GM18517 (cell line): ENCODE data around the gene ITGB3.

Experiments used
- ATAC-seq: cut with Tn5 transposase; IDR thresholded peaks from one replicate; pipeline ENCODE4 v1.9.1; 2021; ENCODE audit warnings: mild to moderate bottlenecking, moderate library complexity; ENCODE audit not compliant: unreplicated experiment

The ITGB3 gene

DNA sequence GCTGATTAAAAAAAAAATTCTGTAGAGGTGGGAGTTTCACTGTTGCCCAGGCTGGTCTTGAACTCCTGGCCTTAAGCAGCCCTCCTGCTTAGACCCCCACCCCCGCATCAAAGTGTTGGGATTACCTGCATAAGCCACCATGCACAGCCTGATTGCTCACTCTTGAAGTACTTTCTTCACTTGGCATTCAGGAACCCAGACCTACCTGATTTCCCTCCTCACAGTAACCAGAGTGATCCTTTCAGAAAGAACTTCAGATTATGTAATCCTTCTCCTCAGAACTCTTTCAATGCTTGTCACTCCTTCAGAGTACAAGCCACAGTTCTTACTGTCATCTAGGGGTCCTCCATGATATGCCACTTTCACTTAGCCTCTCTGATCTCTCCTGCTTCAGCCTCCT lies 71.5 kb downstream of the ITGB3 start:
- ATAC-seq: no peak

DNA sequence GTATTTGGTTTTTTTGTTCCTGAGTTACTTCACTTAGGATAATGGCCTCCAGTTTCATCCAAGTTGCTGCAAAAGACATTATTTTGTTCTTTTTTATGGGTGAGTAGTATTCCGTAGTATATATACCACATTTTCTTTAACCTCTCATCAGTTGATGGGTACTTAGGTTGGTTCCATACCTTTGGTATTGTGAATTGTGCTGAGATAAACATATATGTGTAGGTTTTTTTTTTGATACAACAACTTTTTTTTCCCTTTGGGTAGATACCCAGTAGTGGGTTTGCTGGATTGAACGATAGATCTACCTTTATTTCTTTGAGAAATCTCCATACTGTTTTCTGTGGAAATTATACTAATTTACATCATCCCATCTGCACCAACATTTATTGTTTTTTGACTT lies 76.9 kb downstream of the ITGB3 start:
- no peak for ATAC-seq

DNA sequence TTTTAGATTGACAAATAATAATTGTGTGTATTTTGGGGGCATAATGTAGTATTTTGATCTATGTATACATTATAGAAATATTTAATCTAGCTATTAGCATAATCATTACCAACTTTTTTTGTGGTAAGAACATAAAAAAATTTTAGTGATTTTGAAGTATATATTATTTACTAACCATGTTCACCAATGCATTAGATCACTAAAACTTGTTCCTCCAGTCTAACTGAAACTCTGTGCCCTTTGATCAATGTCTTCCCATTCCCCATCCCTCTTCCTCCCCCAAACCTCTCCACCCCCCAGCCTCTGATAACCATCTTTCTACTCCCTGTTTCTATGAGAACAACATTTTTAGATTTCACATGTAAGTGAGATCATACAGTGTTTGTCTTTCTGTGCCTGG lies 78.7 kb downstream of the ITGB3 start:
- ATAC-seq: no peak

DNA sequence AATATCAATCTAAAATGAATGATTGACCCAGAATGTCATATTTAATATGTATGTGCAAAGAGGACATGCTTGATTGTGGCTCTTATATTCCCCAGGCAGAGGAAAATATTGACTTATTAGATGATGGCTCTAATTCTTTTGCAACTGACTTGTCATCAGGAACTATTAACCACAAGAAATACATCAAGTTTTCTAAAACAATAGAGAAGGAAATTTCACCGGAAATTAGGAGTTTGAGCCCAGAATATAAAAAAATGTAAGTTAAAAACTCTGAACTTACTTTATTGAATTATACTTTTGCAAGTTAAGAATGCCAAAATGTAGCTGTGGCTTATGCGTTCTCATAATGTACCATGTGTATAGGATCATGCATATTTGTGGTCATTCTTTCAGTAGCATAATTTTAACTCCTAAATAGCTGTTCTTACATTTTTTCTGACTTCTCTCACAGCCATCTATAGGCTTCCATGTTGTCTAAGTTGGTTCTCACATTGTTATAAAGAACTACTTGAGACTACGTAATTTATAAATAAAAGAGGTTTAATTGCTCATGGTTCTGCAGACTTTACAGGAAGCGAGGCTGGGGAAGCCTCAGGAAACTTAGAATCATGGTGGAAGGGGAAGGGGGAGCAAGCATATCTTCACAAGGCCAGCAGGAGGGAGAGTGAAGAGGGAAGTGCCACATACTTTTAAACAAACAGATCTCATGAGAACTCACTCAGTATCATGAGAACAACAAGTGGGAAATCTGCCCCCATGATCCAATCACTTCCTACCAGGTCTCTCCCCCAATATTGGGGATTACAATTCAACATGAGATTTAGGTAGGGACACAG lies 81.7 kb downstream of the ITGB3 start:
- no peak for ATAC-seq

DNA sequence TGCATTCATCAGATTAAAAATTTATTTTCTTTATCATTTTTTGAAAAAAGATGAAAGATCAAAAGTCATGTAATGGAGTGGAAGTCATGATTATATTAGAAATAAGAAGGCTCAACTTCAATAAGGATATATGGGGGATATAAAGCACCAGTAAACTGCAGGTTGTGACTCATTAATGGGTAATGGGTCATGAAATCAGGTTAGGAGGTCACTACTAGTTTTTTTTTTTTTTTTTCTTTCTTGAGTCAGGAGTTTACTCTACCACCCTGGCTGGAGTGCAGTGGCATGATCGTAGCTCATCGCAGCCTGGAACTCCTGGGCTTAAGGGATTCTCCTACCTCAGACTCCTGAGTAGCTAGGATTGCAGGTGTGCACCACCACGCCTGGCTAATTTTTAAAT lies 84.4 kb downstream of the ITGB3 start:
- ATAC-seq: no peak

DNA sequence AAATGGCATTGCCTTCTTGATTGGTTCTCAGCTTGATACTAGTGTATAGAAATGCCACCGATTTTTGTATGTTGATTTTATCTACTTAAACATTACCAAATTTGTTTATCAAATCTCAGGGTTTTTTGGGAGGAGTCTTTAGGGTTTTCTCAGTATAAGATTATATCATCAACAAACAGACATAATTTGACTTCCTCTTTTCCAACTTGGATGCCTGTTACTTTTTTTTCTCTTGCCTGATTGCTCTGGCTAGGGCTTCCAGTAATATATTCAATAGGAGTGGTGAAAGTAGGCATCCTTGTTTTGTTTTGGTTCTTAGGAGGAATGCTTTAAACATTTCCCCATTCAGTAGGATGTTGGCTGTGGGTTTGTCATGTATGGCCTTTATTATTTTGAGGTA lies 99.2 kb downstream of the ITGB3 start:
- no peak for ATAC-seq

DNA sequence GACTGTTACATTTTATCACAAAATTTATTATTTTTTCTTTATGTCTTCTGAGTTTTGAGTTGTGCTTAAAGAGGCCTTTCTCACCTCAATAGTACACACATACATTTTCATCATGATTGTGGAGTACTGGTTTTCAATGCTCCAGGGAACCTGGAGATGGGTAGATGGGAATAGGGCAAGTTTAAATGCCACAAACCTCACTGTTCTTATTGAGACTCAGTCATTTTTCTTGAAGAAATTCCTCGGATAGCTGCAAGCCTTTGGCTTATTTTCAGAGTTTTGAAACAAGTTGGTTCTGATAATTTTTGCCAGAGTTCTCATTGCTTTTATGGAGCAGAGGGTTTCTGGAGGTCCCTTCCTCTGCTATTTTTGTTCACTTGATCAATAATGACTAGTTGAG lies 105.0 kb downstream of the ITGB3 start:
- ATAC-seq: no peak
